Activated CD4-positive, alpha-beta T cell treated with anti-CD3 and anti-CD28 coated beads for 24 hours (primary cell): ENCODE results near the gene DPEP2.
"Not testable (repeated sequence)": the region's sequence is repeated elsewhere in the genome, so short reads cannot be mapped to it uniquely, and the experiment has no call there.

Experiments used
- DNase-seq, 2 donors: peaks; one replicate each; pipeline ENCODE4 v3.0.0-alpha.2; 2020; ENCODE audit warnings: low read depth in 2 of 2

DPEP2 gene

GRCh38 chr16:67954421-67955196 is 44.7 kb downstream of the DPEP2 start:
- no peak for DNase-seq

GRCh38 chr16:67953641-67954375 is 45.5 kb downstream of the DPEP2 start:
- no peak for DNase-seq

GRCh38 chr16:67951485-67951884 is 47.8 kb downstream of the DPEP2 start:
- DNase-seq = no peak

- no peak for DNase-seq
Measured at GRCh38 chr16:67950335-67950843, 48.9 kb downstream of the DPEP2 start.

- DNase-seq = no peak
Measured at GRCh38 chr16:67949645-67950044, 49.6 kb downstream of the DPEP2 start.

- DNase-seq = no peak
Measured at GRCh38 chr16:67948015-67948414, 51.3 kb downstream of the DPEP2 start.

GRCh38 chr16:67946966-67947558 is 52.2 kb downstream of the DPEP2 start:
- DNase-seq = no peak

GRCh38 chr16:67946128-67946569 is 53.1 kb downstream of the DPEP2 start:
- no peak for DNase-seq

- DNase-seq = no peak
Measured at GRCh38 chr16:67945392-67945933, 53.8 kb downstream of the DPEP2 start.

- no peak for DNase-seq
Measured at GRCh38 chr16:67944690-67945391, 54.4 kb downstream of the DPEP2 start.

- DNase-seq = no peak
Measured at GRCh38 chr16:67943619-67944504, 55.4 kb downstream of the DPEP2 start, which contains the start of gene LCAT. Gene LCAT (minus strand): TSS chr16:67944120. CDS start chr16:67944101, 19 bp downstream.

- DNase-seq = no peak
Measured at GRCh38 chr16:67943256-67943618, 56.0 kb downstream of the DPEP2 start.

GRCh38 chr16:67942510-67943255 is 56.6 kb downstream of the DPEP2 start:
- DNase-seq = no peak

GRCh38 chr16:67942200-67942509 is 57.1 kb downstream of the DPEP2 start:
- DNase-seq = no peak

GRCh38 chr16:67941469-67942199 is 57.6 kb downstream of the DPEP2 start:
- no peak for DNase-seq

- no peak for DNase-seq
Measured at GRCh38 chr16:67940446-67941089, 58.7 kb downstream of the DPEP2 start.

GRCh38 chr16:67939507-67940445 is 59.5 kb downstream of the DPEP2 start:
- DNase-seq = peak in 1 of 2 donors; percentile 52

- not testable (repeated sequence) for DNase-seq
Measured at GRCh38 chr16:67937713-67938112, 61.6 kb downstream of the DPEP2 start.
